ENCODE measurements around the gene OLFM1.

Gene OLFM1

DNA sequence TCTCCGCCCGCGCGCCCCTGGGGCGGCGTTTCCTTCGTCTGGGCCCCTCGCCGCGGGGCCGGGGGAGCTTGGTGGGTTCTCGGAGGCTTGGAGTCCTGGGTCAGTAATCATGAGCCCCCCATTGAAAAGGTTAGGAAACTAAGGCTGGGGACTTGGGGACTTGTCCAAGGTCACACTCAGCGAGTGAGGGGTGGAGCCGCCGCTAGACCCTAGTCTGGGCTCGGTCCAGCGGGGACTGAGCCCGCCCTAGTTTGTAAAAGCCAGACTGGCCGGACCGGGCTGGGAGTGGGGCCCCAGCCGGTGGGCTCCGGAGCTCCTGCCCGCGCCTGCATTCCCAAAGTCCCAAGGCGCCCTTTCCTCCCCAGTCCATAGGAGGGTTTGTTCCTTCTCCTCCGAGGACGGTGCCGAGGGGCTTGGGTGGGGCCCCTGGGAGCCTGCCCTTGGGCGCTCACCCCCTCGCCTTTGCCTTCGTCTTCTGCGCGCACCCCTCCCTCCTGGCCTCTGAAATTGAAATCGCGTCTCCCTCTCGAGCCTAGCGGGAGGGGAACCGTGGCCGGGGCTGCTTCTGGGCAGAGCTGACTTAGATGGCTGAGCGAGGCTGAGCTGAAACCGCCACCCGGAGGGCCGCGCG is 995 bp downstream of the OLFM1 start:
- in situ Hi-C loops (cut with MboI; ENCODE audit: low sequenced_read_pairs), result no loop called here

DNA sequence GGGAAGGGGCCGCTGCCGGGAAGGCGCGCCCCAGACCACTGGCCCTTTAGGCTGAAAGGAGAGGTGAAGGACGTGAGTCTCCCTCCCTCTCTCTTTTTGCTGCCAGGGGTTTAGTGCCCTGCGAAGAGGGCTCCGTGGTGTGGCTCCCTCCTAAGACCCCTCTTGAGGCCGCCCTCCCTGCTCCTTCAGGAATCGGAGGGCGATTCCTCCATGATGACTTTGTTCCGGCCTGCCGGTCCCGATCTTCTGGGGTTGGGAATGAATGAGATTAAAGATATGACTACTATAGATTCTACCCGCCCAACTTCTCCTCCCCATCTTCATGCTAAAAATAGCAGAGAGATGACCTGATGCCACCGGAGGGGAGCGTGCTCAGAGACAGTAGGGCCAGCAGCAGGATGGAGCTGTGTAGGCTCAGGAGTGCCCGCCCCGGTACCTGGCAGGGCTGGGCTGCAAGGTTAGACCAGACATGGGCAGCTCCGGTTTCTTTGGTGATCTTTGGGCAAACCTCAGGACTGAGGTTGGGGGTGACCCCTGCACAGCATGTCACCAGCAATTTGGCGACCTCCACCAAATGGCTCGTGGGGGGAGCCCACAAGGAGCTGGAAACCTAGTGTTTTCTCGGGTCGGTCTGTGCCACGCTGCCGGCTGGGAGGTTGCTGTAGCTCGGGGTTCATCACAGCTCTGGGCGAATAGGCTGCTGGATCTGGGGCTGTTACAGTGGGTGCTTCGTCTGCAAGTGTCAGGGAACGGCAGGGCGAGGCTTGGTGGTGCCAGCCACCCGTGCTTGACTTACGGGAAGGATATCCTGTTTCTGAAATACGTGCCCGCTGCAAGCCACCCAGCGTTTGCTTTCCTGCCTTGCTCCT is 1.7 kb downstream of the OLFM1 start:
- in situ Hi-C loops (cut with MboI; ENCODE audit: low sequenced_read_pairs), result no loop called here

DNA sequence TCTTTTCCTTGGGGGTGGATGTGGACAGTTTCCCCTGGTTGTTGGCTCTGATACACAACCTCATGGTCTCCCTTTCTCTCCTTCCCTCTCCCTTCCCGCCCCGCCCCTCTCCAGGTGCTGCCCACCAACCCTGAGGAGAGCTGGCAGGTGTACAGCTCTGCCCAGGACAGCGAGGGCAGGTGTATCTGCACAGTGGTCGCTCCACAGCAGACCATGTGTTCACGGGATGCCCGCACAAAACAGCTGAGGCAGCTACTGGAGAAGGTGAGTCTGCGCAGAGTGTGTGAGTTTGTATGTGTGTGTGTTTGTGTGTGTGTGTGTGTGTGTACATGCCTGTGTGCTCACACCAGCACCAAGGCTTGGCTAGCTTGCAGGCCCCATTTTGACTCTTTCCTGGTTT is 2.6 kb downstream of the OLFM1 start:
- in situ Hi-C loops (cut with MboI; ENCODE audit: low sequenced_read_pairs), result no loop called here

DNA sequence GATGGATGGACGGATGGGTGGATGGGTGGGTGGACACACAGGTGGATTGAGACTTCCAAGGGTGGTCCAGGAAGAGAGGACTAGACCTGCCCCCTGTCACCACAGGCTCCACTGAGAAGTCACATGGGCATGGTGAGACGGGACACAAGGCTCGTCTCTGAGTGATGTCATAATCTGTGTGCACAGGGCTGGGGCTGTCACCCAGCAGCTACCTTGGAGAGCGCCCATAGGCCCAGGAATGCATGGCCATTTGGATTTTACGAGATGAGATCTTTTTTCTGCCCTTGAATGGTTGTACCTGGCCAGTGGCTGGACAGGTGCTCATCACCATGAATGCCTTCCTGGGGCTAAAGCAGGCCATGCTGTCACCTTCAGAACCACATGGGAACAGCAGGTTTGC is 3.1 kb downstream of the OLFM1 start:
- in situ Hi-C loops (cut with MboI; ENCODE audit: low sequenced_read_pairs), result no loop called here

DNA sequence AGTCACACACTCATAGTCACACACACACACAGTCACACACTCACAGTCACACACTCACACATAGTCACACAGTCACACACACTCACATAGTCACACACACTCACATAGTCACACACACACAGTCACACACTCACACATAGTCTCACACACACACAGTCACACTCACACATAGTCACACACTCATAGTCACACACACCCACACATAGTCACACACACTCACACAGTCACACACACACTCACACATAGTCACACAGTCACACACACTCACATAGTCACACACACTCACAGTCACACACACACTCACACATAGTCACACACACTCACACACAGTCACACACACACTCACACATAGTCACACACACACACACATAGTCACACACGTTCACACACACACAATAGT is 4.1 kb downstream of the OLFM1 start:
- in situ Hi-C loops (cut with MboI; ENCODE audit: low sequenced_read_pairs), result no loop called here

DNA sequence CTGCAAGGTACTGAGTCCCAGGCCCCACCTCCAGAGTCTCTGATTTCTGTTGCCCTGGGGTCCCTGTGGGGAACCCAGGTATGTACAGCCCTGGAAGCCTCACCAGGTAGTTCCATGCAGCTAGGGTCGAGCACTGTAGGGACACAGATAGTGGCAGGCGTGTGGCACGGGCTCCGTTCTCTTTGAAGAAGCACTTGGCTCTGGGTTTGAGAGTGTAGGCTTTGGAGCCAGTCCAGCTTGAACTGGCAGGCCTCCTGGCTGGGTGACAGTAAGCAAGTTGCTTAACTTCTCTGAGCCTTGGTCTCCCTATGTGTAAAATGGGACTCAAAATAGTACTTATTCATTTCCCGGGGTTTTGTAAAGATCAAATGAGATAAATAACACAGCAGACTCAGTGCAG is 5.6 kb downstream of the OLFM1 start:
- in situ Hi-C loops (cut with MboI; ENCODE audit: low sequenced_read_pairs), result no loop called here

DNA sequence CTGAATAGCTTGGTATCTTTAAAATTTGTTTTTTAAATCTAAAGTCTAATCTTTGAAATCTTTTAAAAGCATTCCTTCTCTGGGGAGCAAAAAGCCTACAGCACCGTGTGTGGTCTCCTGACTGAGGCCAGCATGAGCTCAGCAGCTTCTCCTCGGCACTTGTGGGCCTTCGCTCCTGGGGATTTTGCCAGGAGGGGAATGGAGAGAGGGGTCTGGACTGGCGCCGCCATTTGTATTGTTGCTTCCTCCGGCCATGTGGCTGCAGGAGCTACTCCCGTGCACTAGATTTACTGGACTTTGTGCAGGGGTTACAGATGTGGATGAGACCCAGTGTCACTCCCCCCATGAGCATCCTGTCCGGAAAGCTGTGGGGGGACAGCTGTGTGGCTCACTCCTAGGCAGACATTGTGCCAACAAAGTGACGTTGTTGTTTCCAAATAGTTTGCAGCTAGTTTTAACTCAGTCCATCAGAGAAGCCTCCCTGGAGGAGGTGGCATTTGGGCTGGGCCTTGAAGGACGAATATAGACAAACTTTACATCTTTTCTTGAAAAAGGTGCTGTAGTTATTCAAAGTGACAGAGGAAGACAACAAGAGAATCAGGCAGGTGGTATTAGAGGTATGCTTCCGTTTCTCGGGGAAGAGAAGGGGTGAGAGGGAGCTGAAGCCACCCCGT is 6.6 kb downstream of the OLFM1 start:
- in situ Hi-C loops (cut with MboI; ENCODE audit: low sequenced_read_pairs), result no loop called here

DNA sequence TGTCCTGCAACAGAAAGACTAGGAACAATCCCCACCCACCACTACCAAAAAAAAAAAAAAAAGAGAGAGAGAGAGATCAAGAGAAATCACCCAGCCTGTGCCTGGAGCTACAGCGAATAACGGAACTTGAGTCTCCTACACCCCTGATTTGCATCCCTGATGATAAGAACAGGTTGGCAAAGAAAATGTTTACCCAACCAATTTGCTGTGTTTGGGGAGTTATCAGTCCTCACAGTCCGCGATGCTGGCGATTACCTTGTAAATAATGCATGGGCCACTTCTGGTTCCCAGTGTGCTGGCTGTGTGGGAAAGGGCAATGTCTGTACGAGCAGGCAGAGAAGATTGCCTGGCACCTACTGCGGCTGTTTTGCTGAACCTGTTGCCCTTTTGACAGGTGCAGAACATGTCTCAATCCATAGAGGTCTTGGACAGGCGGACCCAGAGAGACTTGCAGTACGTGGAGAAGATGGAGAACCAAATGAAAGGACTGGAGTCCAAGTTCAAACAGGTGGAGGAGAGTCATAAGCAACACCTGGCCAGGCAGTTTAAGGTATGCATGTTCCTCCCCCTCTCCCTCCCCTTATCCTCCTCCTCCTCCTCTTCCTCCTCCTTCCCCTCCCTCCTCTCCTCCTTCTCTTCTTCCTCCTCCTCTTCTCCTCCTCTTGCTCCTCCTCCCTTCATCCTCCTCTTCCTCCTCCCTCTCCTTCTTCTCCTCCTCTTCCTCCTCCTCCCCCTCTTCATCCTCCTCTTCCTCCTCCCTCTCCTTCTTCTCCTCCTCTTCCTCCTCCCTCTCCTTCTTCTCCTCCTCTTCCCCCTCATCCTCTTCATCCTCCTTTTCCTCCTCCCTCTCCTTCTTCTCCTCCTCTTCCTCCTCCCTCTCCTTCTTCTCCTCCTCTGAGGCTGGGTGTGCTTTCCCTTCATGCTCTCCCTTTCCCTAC is 8.3 kb downstream of the OLFM1 start:
- in situ Hi-C loops (cut with MboI; ENCODE audit: low sequenced_read_pairs), result no loop called here

DNA sequence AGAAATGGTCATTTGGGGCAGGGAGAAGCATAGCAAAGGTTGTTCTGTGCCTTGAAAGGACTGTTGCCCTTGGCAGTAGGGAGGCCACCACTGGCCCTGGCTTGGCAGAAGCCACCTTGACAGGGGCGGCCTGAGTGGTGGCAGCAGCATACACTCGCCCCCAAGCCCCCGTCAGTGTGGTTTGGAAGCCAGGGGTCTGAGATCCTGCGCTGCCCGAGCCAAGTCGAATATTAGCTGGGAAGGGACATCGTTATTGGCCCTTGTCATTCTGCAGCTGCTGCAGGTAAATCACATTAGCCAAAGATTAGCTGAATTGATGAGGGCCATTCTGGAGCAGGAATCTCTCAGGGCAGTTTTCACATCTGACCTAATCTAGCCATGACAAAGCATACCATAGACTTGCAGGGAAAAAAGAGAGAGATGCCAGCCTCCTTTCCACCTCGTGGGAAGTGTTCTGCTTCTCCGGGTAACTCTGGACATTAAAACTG is 9.0 kb downstream of the OLFM1 start:
- in situ Hi-C loops (cut with MboI; ENCODE audit: low sequenced_read_pairs), result no loop called here

DNA sequence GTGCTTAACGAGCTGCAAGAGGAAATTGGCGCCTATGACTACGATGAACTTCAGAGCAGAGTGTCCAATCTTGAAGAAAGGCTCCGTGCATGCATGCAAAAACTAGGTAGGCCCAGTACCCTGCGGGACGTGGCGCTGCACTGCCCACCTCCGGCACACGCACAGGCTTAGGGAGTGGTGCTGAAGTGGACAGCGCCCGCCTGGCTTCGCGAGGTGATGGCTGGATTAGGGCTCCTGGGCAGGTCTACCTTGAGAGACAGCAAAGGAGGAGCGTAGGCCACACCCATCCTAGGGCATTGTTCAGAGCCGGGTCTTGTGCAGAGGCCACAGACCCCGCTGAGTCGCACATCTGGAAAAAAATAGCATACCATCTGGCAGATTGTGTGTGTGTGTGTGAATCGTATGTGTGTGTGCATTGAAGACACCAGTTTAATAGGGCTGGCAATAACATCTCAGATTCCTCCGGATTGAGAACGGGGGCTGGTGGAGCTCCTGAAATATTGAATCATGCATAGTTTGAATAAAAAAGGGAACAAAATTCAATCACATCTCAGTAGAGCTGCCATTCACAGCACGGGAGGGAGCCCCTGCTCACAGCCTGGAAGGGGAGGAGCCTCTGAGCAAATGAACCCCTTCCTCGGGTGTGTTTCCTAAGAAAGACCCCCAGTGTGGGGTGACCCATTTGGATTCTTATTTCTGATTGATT is 11.1 kb downstream of the OLFM1 start:
- in situ Hi-C loops (cut with MboI; ENCODE audit: low sequenced_read_pairs), result no loop called here

DNA sequence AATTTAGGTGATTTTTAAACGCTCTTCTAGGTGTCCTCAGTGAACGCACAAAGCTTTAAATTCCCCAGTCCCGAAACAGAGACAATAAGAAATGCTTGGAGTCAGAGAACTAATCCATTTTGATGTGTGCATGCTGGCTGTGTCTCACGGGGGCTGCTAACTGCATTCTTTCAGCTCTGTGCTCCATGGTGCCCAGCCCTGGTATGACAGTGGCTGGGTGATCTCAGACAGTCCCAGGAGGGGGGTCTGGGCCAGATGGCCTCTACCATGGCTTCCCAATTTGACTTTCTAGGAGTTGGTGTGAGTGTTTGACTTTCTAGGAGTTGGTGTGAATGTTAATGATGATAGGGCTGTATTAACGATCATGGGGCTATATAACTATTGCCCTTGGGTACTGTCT is 12.1 kb downstream of the OLFM1 start:
- in situ Hi-C loops (cut with MboI; ENCODE audit: low sequenced_read_pairs), result no loop called here

DNA sequence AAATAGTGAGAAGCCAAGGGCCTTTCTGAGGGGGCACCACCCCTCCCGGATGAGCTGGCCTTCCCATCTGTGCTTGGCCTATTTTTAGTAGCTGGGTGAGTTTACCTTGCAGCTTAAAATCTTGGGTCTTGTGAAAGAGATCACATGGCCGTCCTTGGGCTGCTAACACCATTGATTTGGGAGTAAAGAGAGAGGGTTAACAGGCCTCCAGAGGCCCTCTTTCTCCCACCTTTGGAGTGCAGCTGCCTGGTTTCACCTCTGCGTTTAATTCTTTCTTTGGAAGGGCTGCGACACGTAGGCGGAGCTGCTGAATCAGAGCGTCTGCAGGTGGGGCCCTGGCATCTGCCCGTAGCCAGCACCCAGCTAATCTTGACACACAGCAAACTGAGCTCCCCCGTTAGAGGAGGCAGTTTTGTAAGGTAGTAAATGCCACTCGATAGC is 12.8 kb downstream of the OLFM1 start:
- in situ Hi-C loops (cut with MboI; ENCODE audit: low sequenced_read_pairs), result no loop called here

DNA sequence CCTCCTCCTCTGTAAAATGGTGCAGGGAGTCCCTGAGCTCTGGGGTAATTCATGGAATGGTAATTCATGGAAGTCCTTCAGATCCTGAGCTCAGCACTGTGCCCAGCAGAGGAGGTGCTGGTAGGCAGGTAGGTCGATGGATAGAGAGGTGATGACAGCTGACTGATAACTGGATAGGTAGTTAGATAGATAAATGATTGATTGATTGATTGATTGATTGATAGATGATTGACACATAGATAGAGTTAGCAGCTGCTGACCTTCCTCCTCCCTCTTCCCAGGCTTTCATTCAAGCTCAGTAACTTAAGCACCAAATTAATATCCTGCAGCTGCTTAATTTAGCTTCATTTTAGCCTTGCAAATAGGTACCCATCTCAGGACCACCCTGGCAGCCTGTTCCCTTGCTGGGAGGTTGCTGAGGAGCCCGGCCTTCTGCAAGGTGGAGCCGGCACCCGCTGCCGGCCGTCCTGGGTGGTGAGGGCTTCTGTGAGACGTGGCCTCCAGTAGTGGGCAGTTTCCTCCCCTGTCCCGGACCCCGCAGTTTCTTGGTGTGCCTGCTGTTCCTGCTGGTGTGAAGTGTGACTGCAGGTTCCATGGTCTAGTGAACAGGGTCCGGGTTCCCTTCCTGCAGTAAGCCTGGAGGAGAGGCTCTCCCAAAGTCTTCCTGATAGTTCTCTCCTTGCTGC is 13.4 kb downstream of the OLFM1 start:
- in situ Hi-C loops (cut with MboI; ENCODE audit: low sequenced_read_pairs), result no loop called here

DNA sequence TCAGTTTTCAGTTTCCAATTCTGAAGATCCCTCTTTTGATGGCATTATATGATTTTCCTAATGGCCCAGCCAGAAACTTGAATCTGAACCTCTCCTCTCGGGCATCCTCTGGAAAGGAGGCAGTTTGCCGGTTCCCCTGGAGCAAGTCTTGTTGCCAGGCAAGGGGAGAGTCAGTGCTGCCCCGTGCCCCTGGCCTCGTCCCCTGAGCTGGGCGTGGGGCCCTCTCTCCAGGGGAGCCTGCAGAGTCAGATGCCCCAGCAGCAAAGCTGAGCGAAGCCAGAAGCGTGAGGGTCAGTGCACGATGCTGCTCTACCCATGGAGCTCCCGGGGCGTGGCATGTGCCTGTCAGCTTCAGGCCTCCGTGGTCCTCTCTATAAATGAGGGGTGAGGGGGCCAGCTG is 14.0 kb downstream of the OLFM1 start:
- in situ Hi-C loops (cut with MboI; ENCODE audit: low sequenced_read_pairs), result no loop called here

DNA sequence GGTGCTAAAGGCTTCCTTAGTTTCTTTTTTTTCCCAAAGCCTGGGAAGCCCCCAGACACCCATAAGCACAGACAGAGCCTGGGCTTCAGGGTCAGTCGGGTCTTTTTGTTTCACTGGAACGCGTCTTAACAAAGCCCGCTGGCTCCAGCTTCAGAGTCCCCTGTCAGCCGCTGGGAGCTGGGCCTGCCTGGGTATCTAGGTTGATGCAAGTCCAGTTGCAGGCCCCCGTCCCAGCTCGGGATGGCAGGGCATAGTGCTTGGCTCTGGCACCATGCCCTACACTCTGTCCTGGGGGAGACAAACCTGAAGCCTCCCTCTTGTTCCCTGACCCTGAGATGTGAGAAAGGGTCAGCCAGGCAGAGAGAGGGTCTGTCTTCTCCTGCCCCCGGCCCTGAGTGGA is 14.5 kb downstream of the OLFM1 start:
- in situ Hi-C loops (cut with MboI; ENCODE audit: low sequenced_read_pairs), result no loop called here

DNA sequence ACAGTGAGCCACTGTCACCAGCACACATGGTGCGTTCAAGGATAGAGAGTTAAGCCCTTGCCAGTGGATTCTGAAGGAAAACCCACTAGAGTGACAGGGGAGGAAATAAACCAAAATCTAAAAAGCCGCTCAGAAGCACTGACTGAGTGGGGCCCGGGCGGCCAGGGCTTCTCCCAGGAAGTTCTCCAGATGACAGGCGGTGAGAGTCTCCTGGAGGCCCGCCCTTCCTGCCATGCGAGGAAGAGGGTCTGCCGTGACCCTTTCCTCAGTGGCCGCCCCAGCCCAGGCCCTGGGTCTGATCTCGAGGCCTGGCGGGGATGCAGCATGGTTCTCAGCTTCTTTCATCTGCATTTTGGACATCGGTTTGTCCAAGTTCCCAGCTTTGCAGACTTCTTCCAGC is 14.9 kb downstream of the OLFM1 start:
- in situ Hi-C loops (cut with MboI; ENCODE audit: low sequenced_read_pairs), result no loop called here

DNA sequence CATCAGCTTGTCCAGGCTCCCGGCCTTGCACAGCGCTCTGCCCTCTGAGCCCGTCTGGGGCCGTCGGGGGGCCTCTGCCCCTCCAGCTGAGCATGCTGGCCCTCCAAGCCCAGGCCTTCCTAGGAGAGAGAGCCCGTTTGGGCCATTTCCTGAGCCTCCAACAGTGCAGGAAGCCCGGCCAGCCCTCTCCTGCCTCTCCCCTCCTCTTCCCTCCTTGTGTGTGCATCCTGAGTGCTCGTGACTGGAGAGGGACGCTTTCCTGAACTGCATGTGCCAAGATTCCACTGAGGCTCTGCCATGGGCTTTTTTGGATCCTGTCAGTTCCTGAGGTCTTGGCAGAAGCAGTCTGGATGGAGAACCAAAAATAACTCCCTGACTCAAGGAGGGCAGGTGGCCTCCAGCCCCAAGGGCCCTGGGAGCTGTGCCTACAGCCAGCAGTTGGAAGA is 15.6 kb downstream of the OLFM1 start:
- in situ Hi-C loops (cut with MboI; ENCODE audit: low sequenced_read_pairs), result no loop called here

DNA sequence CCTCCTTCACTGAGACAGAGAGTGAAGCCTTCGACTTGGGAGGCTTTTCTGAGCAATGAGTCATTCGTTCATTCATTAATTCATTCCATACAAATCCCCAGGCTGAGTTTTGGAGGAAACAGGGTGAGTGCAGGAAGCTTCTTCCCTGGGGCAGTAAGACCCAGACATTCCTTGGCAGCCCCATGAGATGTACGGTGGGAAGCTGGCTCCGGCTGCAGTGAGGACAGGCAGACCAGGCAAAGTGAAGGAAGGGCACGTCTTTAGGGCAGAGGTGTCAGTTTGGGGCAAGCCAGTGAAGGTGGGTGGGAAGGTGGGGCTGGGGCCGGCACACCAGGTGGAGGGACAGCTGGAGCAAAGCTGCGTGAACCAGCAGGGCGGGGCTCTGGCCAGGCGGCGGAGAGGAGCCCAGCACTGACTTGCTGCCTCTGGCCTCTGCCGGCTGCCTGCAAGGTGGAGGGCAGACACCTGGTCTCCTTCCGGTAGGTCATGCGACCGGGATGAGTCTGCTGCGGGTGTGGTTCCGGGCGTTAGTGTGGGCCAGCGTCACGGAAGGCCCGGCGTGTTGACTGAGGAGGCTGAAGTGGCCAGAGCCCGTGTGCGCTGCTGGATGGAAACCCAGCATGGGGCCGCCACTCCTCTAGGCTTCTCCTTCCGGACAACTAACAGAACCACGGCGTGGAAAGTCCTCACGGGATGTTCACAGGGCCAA is 16.6 kb downstream of the OLFM1 start:
- in situ Hi-C loops (cut with MboI; ENCODE audit: low sequenced_read_pairs), result no loop called here

DNA sequence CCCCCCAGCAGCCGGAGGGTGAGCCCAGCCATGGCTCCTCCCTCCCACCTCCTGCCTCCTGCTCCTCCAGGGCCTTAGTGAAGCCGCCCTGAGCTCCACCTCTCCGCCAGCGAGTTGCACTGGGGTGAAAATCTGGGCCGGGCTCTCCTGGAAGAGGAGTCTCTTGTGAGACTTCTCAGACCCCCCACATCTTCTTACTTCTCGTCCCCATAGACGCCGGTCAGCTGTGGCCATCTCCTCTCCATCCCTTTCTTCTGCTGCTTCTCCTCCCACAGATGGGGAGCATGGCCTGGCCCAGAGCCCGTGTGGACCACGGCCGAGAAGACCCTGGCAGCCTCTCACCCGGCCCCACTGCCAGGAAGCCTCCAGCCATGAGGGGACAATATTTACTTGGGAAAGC is 17.3 kb downstream of the OLFM1 start:
- in situ Hi-C loops (cut with MboI; ENCODE audit: low sequenced_read_pairs), result no loop called here
